Adrenal gland (tissue), 12 donors: ENCODE results near the gene ANXA7. TPM values are rescaled to one million over a fixed set of nuclear protein-coding genes. Genes with fewer than 3 reads are reported as not detected.

Source experiments
- DNase-seq, 7 donors: peaks; one replicate each; pipeline ENCODE4 v3.0.0-alpha.2; 2019 to 2020
- H3K27ac ChIP-seq, 5 donors: fragments of 200-600 bp; sonication (generic) in 4 of 5; 1 replicate in 3 of 5; 2 replicates in 2 of 5; pipeline versions ENCODE4 v1.5.1 to v1.8.0; 2016 to 2020; ENCODE audit warnings: mild to moderate bottlenecking in 1 of 5
- H3K27me3 ChIP-seq: fragments of 200-600 bp; 2 replicates; pipeline ENCODE4 v1.8.0; 2021
- H3K36me3 ChIP-seq, 2 donors: fragments of 200-600 bp; replicated peaks in 1 of 2; 1 replicate in 1 of 2; 2 replicates in 1 of 2; pipeline versions ENCODE4 v1.5.1 to v1.8.0; 2018 to 2022
- H3K4me1 ChIP-seq, 2 donors: fragments of 200-600 bp; replicated peaks in 1 of 2; 1 replicate in 1 of 2; 2 replicates in 1 of 2; pipeline versions ENCODE4 v1.5.1 to v1.8.0; 2018 to 2021
- H3K4me3 ChIP-seq, 4 donors: fragments of 200-600 bp; sonication (generic) in 3 of 4; one replicate each; pipeline ENCODE4 v1.5.1; 2016 to 2018
- H3K9me3 ChIP-seq, 3 donors: fragments of 200-600 bp; sonication (generic) in 1 of 3; replicated peaks in 1 of 3; 1 replicate in 2 of 3; 2 replicates in 1 of 3; pipeline versions ENCODE4 v1.5.1 to v1.8.0; 2016 to 2021
- CTCF ChIP-seq, 6 experiments: fragments of 450-650 bp in 4 of 6; fragments of 200-600 bp in 2 of 6; sonication (generic) in 1 of 6; IDR thresholded peaks; 1 replicate in 5 of 6; 2 replicates in 1 of 6; pipeline versions ENCODE4 v1.5.1 to v1.8.0; 2016 to 2021; ENCODE audit warnings: antibody characterized with exemption in 6 of 6, mild to moderate bottlenecking in 2 of 6, moderate library complexity in 1 of 6
- POLR2A ChIP-seq, 2 donors: fragments of 450-650 bp; IDR thresholded peaks; one replicate each; pipeline ENCODE4 v1.6.1; 2017; ENCODE audit warnings: antibody characterized with exemption in 2 of 2, mild to moderate bottlenecking in 2 of 2, moderate library complexity in 1 of 2
- WGBS, 4 donors: extraction: QIAGEN DNeasy Blood & Tissue Kit in 2 of 4; methylation state at CpG; one replicate each; pipeline versions ENCODE4 v1.1.5 to v1.1.7; 2013 to 2017; 5-methylcytosine and 5-hydroxymethylcytosine counted together
- intact Hi-C, 2 donors: fragments of 100-400 bp; cut with DNase I; formaldehyde crosslinking; loops; one replicate each; pipeline versions ENCODE4 v1.14.1 to v1.15.0; 2022 to 2023
- polyA plus RNA-seq, 3 donors: library from polyadenylated mRNA; stranded (reverse); fragments of 200-250 nt in 2 of 3; fragments of 350-450 nt in 1 of 3; fragmentation: Illumina TruSeq in 1 of 3; extraction: RNeasy Lipid Tissue Mini Kit (QIAGEN cat#74804) in 1 of 3; gene quantifications; one replicate each; pipeline ENCODE4 v1.2.3, GENCODE V29; 2013 to 2014
- total RNA-seq, 9 donors: library from RNA; depleted of rRNA in 4 of 9; stranded (reverse); fragments of >200 nt in 4 of 9; fragments of 120-200 nt in 1 of 9; fragmentation: NEBNext Ultra II Directional in 1 of 9; extraction: Animal tissue kit (Norgen Biotek cat#: 25700) in 1 of 9; gene quantifications; one replicate each; pipeline versions ENCODE4 v1.1.0 to v1.2.4, GENCODE V29; 2013 to 2023
- donor health status: healthy with polysubstance abuse.
- donor health status: Bipolar disorder and iron deficiency.
- donor health status: DM: yes; HTN: yes; CAD: no.
- donor health status: DM: no; HTN: no; CAD: no.
- donor health status: DM: no; HTN: no; CAD: no.
- donor health status: DM: yes; HTN: yes; CAD: no.

Gene ANXA7
- total and polyA plus RNA-seq, 12 donors, result 43.4 to 196 (median 132) TPM

GRCh38 chr10:73388228-73388627 lies 25.6 kb downstream of the ANXA7 start:
- H3K27ac ChIP-seq, result no peak overlapping the region
- H3K27me3 ChIP-seq, result no peaks in the 10 kb centered on the region
- H3K9me3 ChIP-seq, result no peaks in the 10 kb centered on the region
- TF ChIP-seq CTCF (IDR thresholded peaks at IDR 0.05), result no peak
- TF ChIP-seq POLR2A (IDR thresholded peaks at IDR 0.05), result no peak
- DNase-seq, result no peak
- no peak overlapping the region for H3K4me3 ChIP-seq
- 75 to 91% (median 83%) methylated on average over 4 of the region's 4 CpGs for WGBS, 4 donors
- intact Hi-C loops, result no loop called here
- H3K4me1 ChIP-seq, result peaks cover 0 to 6% of the 10 kb centered on the region in 2 donors
- peaks cover 0 to 64% of the 10 kb centered on the region in 2 donors for H3K36me3 ChIP-seq

GRCh38 chr10:73386583-73386982 lies 27.3 kb downstream of the ANXA7 start:
- peaks cover 0 to 6% of the 10 kb centered on the region in 2 donors for H3K4me1 ChIP-seq
- WGBS, 4 donors, result 94 to 97% (median 96%) methylated on average over 7 of the region's 7 CpGs
- intact Hi-C loops, result no loop called here
- no peaks in the 10 kb centered on the region for H3K9me3 ChIP-seq
- no peak overlapping the region for H3K4me3 ChIP-seq
- peaks cover 0 to 77% of the 10 kb centered on the region in 2 donors for H3K36me3 ChIP-seq
- H3K27me3 ChIP-seq, result no peaks in the 10 kb centered on the region
- H3K27ac ChIP-seq, result no peak overlapping the region
- DNase-seq, result no peak
- TF ChIP-seq POLR2A (IDR thresholded peaks at IDR 0.05) (no peak), CTCF (IDR thresholded peaks at IDR 0.05) (no peak)

GRCh38 chr10:73379064-73379748 lies 34.7 kb downstream of the ANXA7 start:
- DNase-seq, result no peak
- Histone ChIP-seq H3K27me3 (no peaks in the 10 kb centered on the region), H3K9me3 (no peaks in the 10 kb centered on the region), H3K27ac (no peak overlapping the region), H3K4me3 (no peak overlapping the region), H3K4me1 (peaks cover 0 to 3% of the 10 kb centered on the region in 2 donors), H3K36me3 (peaks cover 0 to 81% of the 10 kb centered on the region in 2 donors)
- intact Hi-C loops, result no loop called here
- 54 to 65% (median 61%) methylated on average over 1 of the region's 1 CpG for WGBS, 4 donors
- TF ChIP-seq CTCF (IDR thresholded peaks at IDR 0.05), result no peak
- no peak for TF ChIP-seq POLR2A (IDR thresholded peaks at IDR 0.05)

DNA sequence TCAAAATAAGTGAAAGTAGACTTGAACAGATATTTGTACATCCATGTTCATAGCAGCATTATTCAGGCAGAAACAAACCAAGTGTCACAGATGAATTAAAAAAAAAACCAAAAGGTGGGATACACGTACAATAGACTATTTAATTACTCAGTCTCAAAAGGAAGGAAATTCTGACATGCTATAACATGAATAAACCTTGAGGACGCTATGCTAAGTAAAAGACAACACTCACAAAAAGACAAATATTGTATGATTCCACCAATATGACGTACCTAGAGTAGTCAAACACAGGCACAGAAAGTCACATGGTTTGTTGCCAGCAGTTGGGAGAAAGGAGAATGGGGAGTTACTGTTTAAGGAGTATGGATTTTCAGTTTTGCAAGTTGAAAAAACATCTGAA lies 37.2 kb downstream of the ANXA7 start:
- no peaks in the 10 kb centered on the region for H3K9me3 ChIP-seq
- peaks cover 0 to 60% of the 10 kb centered on the region in 2 donors for H3K36me3 ChIP-seq

More for the DNA sequence above, 37.2 kb downstream of the ANXA7 start:
- Histone ChIP-seq H3K27me3 (no peaks in the 10 kb centered on the region), H3K27ac (no peak overlapping the region), H3K4me3 (no peak overlapping the region), H3K4me1 (peaks cover 0 to 3% of the 10 kb centered on the region in 2 donors)
- intact Hi-C loops, result no loop called here
- no peak for DNase-seq
- TF ChIP-seq CTCF (IDR thresholded peaks at IDR 0.05), result no peak
- TF ChIP-seq POLR2A (IDR thresholded peaks at IDR 0.05), result no peak
- 81 to 88% (median 85%) methylated on average over 3 of the region's 3 CpGs for WGBS, 4 donors
